HepG2 (cell line): ENCODE data around the gene SUSD2.

Experiments used
- ATM ChIP-seq: fragments of 450-650 bp; IDR thresholded peaks from 2 replicates; pipeline ENCODE4 v1.7.1; 2017; ENCODE audit warnings: mild to moderate bottlenecking, borderline replicate concordance
- CREB3 ChIP-seq: sonication (generic); formaldehyde crosslinking; IDR thresholded peaks from 2 replicates; pipeline ENCODE4 v1.5.0; 2020; ENCODE audit warnings: missing genetic modification reagents
- CTCF ChIP-seq: sonication (generic); formaldehyde crosslinking; IDR thresholded peaks from 2 replicates; pipeline ENCODE4 v1.5.0; 2020; ENCODE audit warnings: mild to moderate bottlenecking, missing genetic modification reagents, moderate library complexity
- FOXM1 ChIP-seq: sonication (generic); formaldehyde crosslinking; IDR thresholded peaks from 2 replicates; pipeline ENCODE4 v1.5.0; 2020; ENCODE audit warnings: missing genetic modification reagents
- GRHL1 ChIP-seq: sonication (generic); formaldehyde crosslinking; conservative IDR thresholded peaks from 2 replicates; pipeline ENCODE4 v1.8.0; 2022; ENCODE audit warnings: missing genetic modification reagents
- JARID2 ChIP-seq: sonication (generic); formaldehyde crosslinking; IDR thresholded peaks from 2 replicates; pipeline ENCODE4 v1.8.1; 2023; ENCODE audit warnings: missing genetic modification reagents, inconsistent platforms; ENCODE audit not compliant: insufficient replicate concordance
- NR3C1 ChIP-seq: sonication (generic); formaldehyde crosslinking; IDR thresholded peaks from 2 replicates; pipeline ENCODE4 v1.4.0; 2020; ENCODE audit warnings: missing genetic modification reagents
- PCBP1 ChIP-seq: fragments of 200-400 bp; formaldehyde crosslinking; IDR thresholded peaks from 2 replicates; pipeline ENCODE4 v1.6.1; 2017; ENCODE audit warnings: mild to moderate bottlenecking, low read depth, low read length, borderline replicate concordance
- POGZ ChIP-seq: sonication (generic); formaldehyde crosslinking; IDR thresholded peaks from 2 replicates; pipeline ENCODE4 v1.4.0; 2020; ENCODE audit warnings: mild to moderate bottlenecking, missing genetic modification reagents
- RXRB ChIP-seq: IDR thresholded peaks from 2 replicates; pipeline ENCODE4 v1.6.1; 2016; ENCODE audit warnings: borderline replicate concordance, missing genetic modification reagents, missing compliant biosample characterization
- ZFP36 ChIP-seq: fragments of 150-350 bp; IDR thresholded peaks from 2 replicates; pipeline ENCODE4 v1.6.1; 2018; ENCODE audit warnings: borderline replicate concordance, low read length, low read depth; ENCODE audit not compliant: partially characterized antibody
- ZNF256 ChIP-seq: sonication (generic); formaldehyde crosslinking; conservative IDR thresholded peaks from 2 replicates; pipeline ENCODE4 v1.4.0; 2020; ENCODE audit warnings: missing genetic modification reagents

GRCh38 chr22:24138649-24139420 is 42.5 kb upstream of the SUSD2 start:
- TF ChIP-seq POGZ (CRISPR knock-in tag) (no peak), GRHL1 (CRISPR knock-in tag) (no peak), PCBP1 (no peak), NR3C1 (CRISPR knock-in tag) (no peak), FOXM1 (CRISPR knock-in tag) (no peak), ATM (no peak), CTCF (no peak), ZNF256 (CRISPR knock-in tag) (no peak), RXRB (CRISPR knock-in tag) (no peak), CREB3 (CRISPR knock-in tag) (no peak), ZFP36 (no peak), JARID2 (CRISPR knock-in tag) (no peak)
